CD4-positive, alpha-beta T cell treated with Interleukin-6 for 4 hours (primary cell): ENCODE measurements around the gene SULT1B1.
"Not testable (repeated sequence)": the region's sequence is repeated elsewhere in the genome, so short reads cannot be mapped to it uniquely, and the experiment has no call there.

Experiments used
- DNase-seq: peaks from one replicate; pipeline ENCODE4 v3.0.0-alpha.2; 2020; ENCODE audit warnings: mixed read lengths

Gene SULT1B1

GRCh38 chr4:69760455-69760854 lies at the start of gene SULT1B1:
Gene SULT1B1 (minus strand): TSS chr4:69760620. CDS start chr4:69755217, 5,403 bp downstream.
- DNase-seq = peak; percentile 70

GRCh38 chr4:69800599-69800998 lies 40.2 kb upstream of the SULT1B1 start:
- DNase-seq = no peak

GRCh38 chr4:69799337-69799736 lies 38.9 kb upstream of the SULT1B1 start:
- no peak for DNase-seq

- no peak for DNase-seq
These were observed 33.3 kb upstream of the SULT1B1 start for GRCh38 chr4:69793732-69794131.

- DNase-seq = no peak
These were observed 27.5 kb upstream of the SULT1B1 start for GRCh38 chr4:69787879-69788278.

- no peak for DNase-seq
These were observed 26.1 kb upstream of the SULT1B1 start for GRCh38 chr4:69786547-69786946.

- DNase-seq = no peak
These were observed 24.9 kb upstream of the SULT1B1 start for GRCh38 chr4:69785211-69785831.

- no peak for DNase-seq
These were observed 22.4 kb upstream of the SULT1B1 start for GRCh38 chr4:69782651-69783310.

- DNase-seq = no peak
These were observed 21.3 kb upstream of the SULT1B1 start for GRCh38 chr4:69781458-69782418.

- no peak for DNase-seq
These were observed 19.7 kb upstream of the SULT1B1 start for GRCh38 chr4:69780141-69780540.

- no peak for DNase-seq
These were observed 16.3 kb upstream of the SULT1B1 start for GRCh38 chr4:69776696-69777095.

GRCh38 chr4:69775321-69775867 lies 15.0 kb upstream of the SULT1B1 start:
- no peak for DNase-seq

GRCh38 chr4:69773484-69773883 lies 13.1 kb upstream of the SULT1B1 start:
- DNase-seq = no peak

- not testable (repeated sequence) for DNase-seq
These were observed 8.1 kb upstream of the SULT1B1 start for GRCh38 chr4:69768554-69768953.

- no peak for DNase-seq
These were observed 5.3 kb upstream of the SULT1B1 start for GRCh38 chr4:69765751-69766150.

- DNase-seq = peak; percentile 6
These were observed 3.9 kb upstream of the SULT1B1 start for GRCh38 chr4:69764311-69764710.

GRCh38 chr4:69763233-69763632 lies 2.8 kb upstream of the SULT1B1 start:
- peak; percentile 7 for DNase-seq

GRCh38 chr4:69759189-69759604 lies 1.2 kb downstream of the SULT1B1 start:
- no peak for DNase-seq

- DNase-seq = no peak
These were observed 3.0 kb downstream of the SULT1B1 start for GRCh38 chr4:69757464-69757863.

GRCh38 chr4:69754926-69755580 lies 5.4 kb downstream of the SULT1B1 start:
- DNase-seq = no peak

GRCh38 chr4:69753686-69754085 lies 6.7 kb downstream of the SULT1B1 start:
- no peak for DNase-seq

- DNase-seq = no peak
These were observed 10.1 kb downstream of the SULT1B1 start for GRCh38 chr4:69750346-69750745.

- no peak for DNase-seq
These were observed 10.6 kb downstream of the SULT1B1 start for GRCh38 chr4:69749771-69750170.
